Measurements from ENCODE around the gene RSRC1.

DNA sequence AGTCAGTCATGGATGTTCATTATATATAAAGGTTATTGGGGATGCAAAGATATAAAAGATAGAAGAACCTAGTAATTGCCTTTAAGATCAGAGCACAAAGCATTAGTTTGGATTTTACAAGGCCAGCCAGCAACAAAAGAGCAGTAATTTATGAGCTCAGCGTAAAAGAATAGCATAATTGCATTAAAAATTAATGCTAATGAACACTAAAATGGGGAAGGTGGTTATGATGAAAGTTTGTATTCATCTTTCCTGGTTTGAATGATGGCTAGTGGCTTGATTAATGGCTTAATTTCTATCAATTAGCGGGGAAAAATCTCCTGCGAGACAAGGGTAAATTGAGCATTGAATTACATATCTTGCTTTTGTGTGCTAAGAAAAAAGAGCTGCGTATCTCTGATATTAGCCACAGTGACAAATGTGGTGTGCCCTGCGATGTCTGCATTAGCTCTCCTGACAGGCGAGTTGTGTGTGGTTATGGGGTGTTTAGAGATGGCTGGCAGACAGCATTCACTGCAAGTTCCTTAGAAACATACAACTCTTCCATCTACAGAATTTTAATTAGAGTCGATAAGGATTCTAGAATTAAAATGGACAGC is 418.3 kb downstream of the RSRC1 start:
- TF ChIP-seq, protein P1, sequence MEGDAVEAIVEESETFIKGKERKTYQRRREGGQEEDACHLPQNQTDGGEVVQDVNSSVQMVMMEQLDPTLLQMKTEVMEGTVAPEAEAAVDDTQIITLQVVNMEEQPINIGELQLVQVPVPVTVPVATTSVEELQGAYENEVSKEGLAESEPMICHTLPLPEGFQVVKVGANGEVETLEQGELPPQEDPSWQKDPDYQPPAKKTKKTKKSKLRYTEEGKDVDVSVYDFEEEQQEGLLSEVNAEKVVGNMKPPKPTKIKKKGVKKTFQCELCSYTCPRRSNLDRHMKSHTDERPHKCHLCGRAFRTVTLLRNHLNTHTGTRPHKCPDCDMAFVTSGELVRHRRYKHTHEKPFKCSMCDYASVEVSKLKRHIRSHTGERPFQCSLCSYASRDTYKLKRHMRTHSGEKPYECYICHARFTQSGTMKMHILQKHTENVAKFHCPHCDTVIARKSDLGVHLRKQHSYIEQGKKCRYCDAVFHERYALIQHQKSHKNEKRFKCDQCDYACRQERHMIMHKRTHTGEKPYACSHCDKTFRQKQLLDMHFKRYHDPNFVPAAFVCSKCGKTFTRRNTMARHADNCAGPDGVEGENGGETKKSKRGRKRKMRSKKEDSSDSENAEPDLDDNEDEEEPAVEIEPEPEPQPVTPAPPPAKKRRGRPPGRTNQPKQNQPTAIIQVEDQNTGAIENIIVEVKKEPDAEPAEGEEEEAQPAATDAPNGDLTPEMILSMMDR (IDR thresholded peaks at IDR 0.05; ENCODE audit: insufficient read depth, low read length, poor library complexity, severe bottlenecking) = no peak
- TF ChIP-seq EZH2phosphoT487 (conservative IDR thresholded peaks at IDR 0.05; ENCODE audit: low read length) = no peak

All from SU-DHL-6 (cell line).